Parathyroid adenoma (tissue), 2 donors: ENCODE measurements around the gene ISL2.

ENCODE experiments used
- H2AFZ ChIP-seq: fragments of 300-600 bp; sonication (generic); one replicate; pipeline ENCODE4 v1.7.0; 2017; ENCODE audit warnings: antibody characterized with exemption, mild to moderate bottlenecking
- H3K27ac ChIP-seq: fragments of 300-600 bp; sonication (generic); one replicate; pipeline ENCODE4 v1.7.0; 2017
- H3K27me3 ChIP-seq: fragments of 300-600 bp; sonication (generic); one replicate; pipeline ENCODE4 v1.7.0; 2017; ENCODE audit warnings: low read length; ENCODE audit not compliant: control insufficient read depth, insufficient read depth
- H3K36me3 ChIP-seq: fragments of 300-600 bp; sonication (generic); one replicate; pipeline ENCODE4 v1.7.0; 2017; ENCODE audit warnings: low read length; ENCODE audit not compliant: control insufficient read depth, insufficient read depth
- H3K4me1 ChIP-seq: fragments of 300-600 bp; sonication (generic); one replicate; pipeline ENCODE4 v1.7.0; 2017; ENCODE audit warnings: control low read depth
- H3K4me2 ChIP-seq: fragments of 300-600 bp; sonication (generic); one replicate; pipeline ENCODE4 v1.7.0; 2017; ENCODE audit warnings: low read length
- H3K4me3 ChIP-seq: fragments of 300-600 bp; sonication (generic); one replicate; pipeline ENCODE4 v1.7.0; 2017; ENCODE audit warnings: low read depth, low read length
- H3K79me2 ChIP-seq: fragments of 300-600 bp; sonication (generic); one replicate; pipeline ENCODE4 v1.7.0; 2017; ENCODE audit warnings: control low read depth
- H3K9ac ChIP-seq: fragments of 300-600 bp; sonication (generic); one replicate; pipeline ENCODE4 v1.7.0; 2017; ENCODE audit warnings: mild to moderate bottlenecking
- H3K9me3 ChIP-seq: fragments of 300-600 bp; sonication (generic); one replicate; pipeline ENCODE4 v1.7.0; 2017; ENCODE audit warnings: low read length; ENCODE audit not compliant: control insufficient read depth
- CTCF ChIP-seq: fragments of 300-600 bp; sonication (generic); IDR thresholded peaks from one replicate; pipeline ENCODE4 v1.7.0; 2017; ENCODE audit warnings: antibody characterized with exemption, mild to moderate bottlenecking
- donor health status: primary hyperparathyroidism.

Gene ISL2

GRCh38 chr15:76344893-76345582 is 8.5 kb downstream of the ISL2 start:
- TF ChIP-seq CTCF: no peak
- Histone ChIP-seq H3K4me2 (no peak overlapping the region), H3K27ac (no peak overlapping the region), H3K79me2 (no peaks in the 10 kb centered on the region), H3K9me3 (no peaks in the 10 kb centered on the region), H3K4me3 (no peak overlapping the region), H3K4me1 (no peaks in the 10 kb centered on the region), H3K9ac (no peak overlapping the region), H2AFZ (no peak overlapping the region), H3K27me3 (peaks cover 24% of the 10 kb centered on the region), H3K36me3 (no peaks in the 10 kb centered on the region)

GRCh38 chr15:76345583-76345879 is 9.0 kb downstream of the ISL2 start:
- no peak overlapping the region for H3K9ac ChIP-seq
- no peaks in the 10 kb centered on the region for H3K4me1 ChIP-seq
- TF ChIP-seq CTCF: no peak
- H3K4me3 ChIP-seq: no peak overlapping the region
- H3K27ac ChIP-seq: no peak overlapping the region
- no peak overlapping the region for H3K4me2 ChIP-seq
- H3K27me3 ChIP-seq: peaks cover 24% of the 10 kb centered on the region
- no peaks in the 10 kb centered on the region for H3K9me3 ChIP-seq
- H3K79me2 ChIP-seq: no peaks in the 10 kb centered on the region
- H3K36me3 ChIP-seq: no peaks in the 10 kb centered on the region
- no peak overlapping the region for H2AFZ ChIP-seq

GRCh38 chr15:76345880-76346668 is 9.5 kb downstream of the ISL2 start:
- Histone ChIP-seq H3K4me2 (no peak overlapping the region), H3K27ac (no peak overlapping the region), H3K36me3 (no peaks in the 10 kb centered on the region), H3K4me3 (no peak overlapping the region), H3K4me1 (no peaks in the 10 kb centered on the region), H2AFZ (no peak overlapping the region), H3K27me3 (peaks cover 24% of the 10 kb centered on the region), H3K9me3 (no peaks in the 10 kb centered on the region), H3K79me2 (no peaks in the 10 kb centered on the region), H3K9ac (no peak overlapping the region)
- TF ChIP-seq CTCF: no peak

GRCh38 chr15:76346669-76347481 is 10.3 kb downstream of the ISL2 start:
- Histone ChIP-seq H3K9ac (no peak overlapping the region), H2AFZ (no peak overlapping the region), H3K9me3 (no peaks in the 10 kb centered on the region), H3K36me3 (no peaks in the 10 kb centered on the region), H3K4me3 (no peak overlapping the region), H3K4me2 (no peak overlapping the region), H3K4me1 (no peaks in the 10 kb centered on the region), H3K27ac (no peak overlapping the region), H3K27me3 (peaks cover 24% of the 10 kb centered on the region), H3K79me2 (no peaks in the 10 kb centered on the region)
- no peak for TF ChIP-seq CTCF
